ENCODE measurements around the gene B4GALT4.
"Not testable (repeated sequence)": the region's sequence is repeated elsewhere in the genome, so short reads cannot be mapped to it uniquely, and the experiment has no call there.

Gene B4GALT4

GRCh38 chr3:119175872-119176756 is 64.6 kb downstream of the B4GALT4 start:
- no peak overlapping the region for H3K9ac ChIP-seq (ENCODE audit: low read length)
- TF ChIP-seq EZH2phosphoT487 (conservative IDR thresholded peaks at IDR 0.05; ENCODE audit: low read length) = no peak
- TF ChIP-seq, protein P1, sequence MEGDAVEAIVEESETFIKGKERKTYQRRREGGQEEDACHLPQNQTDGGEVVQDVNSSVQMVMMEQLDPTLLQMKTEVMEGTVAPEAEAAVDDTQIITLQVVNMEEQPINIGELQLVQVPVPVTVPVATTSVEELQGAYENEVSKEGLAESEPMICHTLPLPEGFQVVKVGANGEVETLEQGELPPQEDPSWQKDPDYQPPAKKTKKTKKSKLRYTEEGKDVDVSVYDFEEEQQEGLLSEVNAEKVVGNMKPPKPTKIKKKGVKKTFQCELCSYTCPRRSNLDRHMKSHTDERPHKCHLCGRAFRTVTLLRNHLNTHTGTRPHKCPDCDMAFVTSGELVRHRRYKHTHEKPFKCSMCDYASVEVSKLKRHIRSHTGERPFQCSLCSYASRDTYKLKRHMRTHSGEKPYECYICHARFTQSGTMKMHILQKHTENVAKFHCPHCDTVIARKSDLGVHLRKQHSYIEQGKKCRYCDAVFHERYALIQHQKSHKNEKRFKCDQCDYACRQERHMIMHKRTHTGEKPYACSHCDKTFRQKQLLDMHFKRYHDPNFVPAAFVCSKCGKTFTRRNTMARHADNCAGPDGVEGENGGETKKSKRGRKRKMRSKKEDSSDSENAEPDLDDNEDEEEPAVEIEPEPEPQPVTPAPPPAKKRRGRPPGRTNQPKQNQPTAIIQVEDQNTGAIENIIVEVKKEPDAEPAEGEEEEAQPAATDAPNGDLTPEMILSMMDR (IDR thresholded peaks at IDR 0.05; ENCODE audit: insufficient read depth, low read length, poor library complexity, severe bottlenecking) = no peak
- no peaks in the 10 kb centered on the region for H3K79me2 ChIP-seq (ENCODE audit: insufficient read depth, low read length)
- no peaks in the 10 kb centered on the region for H3K9me3 ChIP-seq (ENCODE audit: insufficient read depth, low read length)
- no peak overlapping the region for H2AFZ ChIP-seq (ENCODE audit: low read depth, low read length, severe bottlenecking)
- H4K20me1 ChIP-seq (ENCODE audit: low read depth, low read length) = no peaks in the 10 kb centered on the region
- H3K36me3 ChIP-seq (ENCODE audit: low read length) = no peaks in the 10 kb centered on the region
- H3K4me2 ChIP-seq (ENCODE audit: low read depth, low read length, poor library complexity, severe bottlenecking) = no peak overlapping the region
- no peak overlapping the region for H3K4me3 ChIP-seq (ENCODE audit: insufficient read depth, low read length, poor library complexity, severe bottlenecking)
- no peaks in the 10 kb centered on the region for H3K27me3 ChIP-seq (ENCODE audit: low read length)
- H3K9me2 ChIP-seq (replicated peaks; ENCODE audit: insufficient read depth, low read length) = no peaks in the 10 kb centered on the region
- H3F3A ChIP-seq (ENCODE audit: insufficient read depth) = no peaks in the 10 kb centered on the region
- H3K27ac ChIP-seq (ENCODE audit: low read depth, low read length) = no peak overlapping the region

DNA sequence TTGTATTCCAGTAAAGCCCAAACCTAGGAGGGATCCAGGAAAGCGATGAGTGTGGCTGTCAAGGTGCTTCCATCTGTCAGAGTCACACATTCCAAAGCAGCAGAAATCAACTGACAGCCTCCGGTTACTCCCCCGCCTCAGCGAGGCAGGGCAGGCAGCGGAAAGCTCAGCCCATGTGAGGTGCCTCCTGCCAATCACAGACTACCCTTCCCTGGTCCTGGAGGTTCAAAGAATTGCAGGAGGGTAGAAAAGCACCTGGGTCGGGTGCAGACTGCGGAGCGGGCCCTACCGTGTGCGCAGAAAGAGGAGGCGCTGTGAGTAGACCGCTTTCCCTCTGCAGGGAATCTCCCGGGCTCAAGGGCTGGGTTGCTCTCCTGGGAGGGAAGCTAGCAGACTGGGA is 67.4 kb downstream of the B4GALT4 start, which contains the start of gene UPK1B:
Gene UPK1B, plus strand, starts transcription at position 274 of the 400 bp plus-strand sequence. CDS start 13,144 bp downstream, outside the sequence.
- no peaks in the 10 kb centered on the region for H3K27me3 ChIP-seq (ENCODE audit: low read length)
- H3K4me2 ChIP-seq (ENCODE audit: low read depth, low read length, poor library complexity, severe bottlenecking) = no peak within 1 kb of the TSS
- H3K9ac ChIP-seq (ENCODE audit: low read length) = no peak within 1 kb of the TSS
- no peaks in the 10 kb centered on the region for H3K79me2 ChIP-seq (ENCODE audit: insufficient read depth, low read length)
- H3K9me3 ChIP-seq (ENCODE audit: insufficient read depth, low read length) = no peaks in the 10 kb centered on the region
- no peaks in the 10 kb centered on the region for H4K20me1 ChIP-seq (ENCODE audit: low read depth, low read length)
- H3K9me2 ChIP-seq (replicated peaks; ENCODE audit: insufficient read depth, low read length) = no peaks in the 10 kb centered on the region
- H3K36me3 ChIP-seq (ENCODE audit: low read length) = no peaks in the 10 kb centered on the region
- H3F3A ChIP-seq (ENCODE audit: insufficient read depth) = no peaks in the 10 kb centered on the region
- no peak for TF ChIP-seq EZH2phosphoT487 (conservative IDR thresholded peaks at IDR 0.05; ENCODE audit: low read length)
- TF ChIP-seq, protein P1 (IDR thresholded peaks at IDR 0.05; ENCODE audit: insufficient read depth, low read length, poor library complexity, severe bottlenecking) = no peak
- no peak within 1 kb of the TSS for H3K27ac ChIP-seq (ENCODE audit: low read depth, low read length)
- H2AFZ ChIP-seq (ENCODE audit: low read depth, low read length, severe bottlenecking) = no peak within 1 kb of the TSS
- no peak within 1 kb of the TSS for H3K4me3 ChIP-seq (ENCODE audit: insufficient read depth, low read length, poor library complexity, severe bottlenecking)

DNA sequence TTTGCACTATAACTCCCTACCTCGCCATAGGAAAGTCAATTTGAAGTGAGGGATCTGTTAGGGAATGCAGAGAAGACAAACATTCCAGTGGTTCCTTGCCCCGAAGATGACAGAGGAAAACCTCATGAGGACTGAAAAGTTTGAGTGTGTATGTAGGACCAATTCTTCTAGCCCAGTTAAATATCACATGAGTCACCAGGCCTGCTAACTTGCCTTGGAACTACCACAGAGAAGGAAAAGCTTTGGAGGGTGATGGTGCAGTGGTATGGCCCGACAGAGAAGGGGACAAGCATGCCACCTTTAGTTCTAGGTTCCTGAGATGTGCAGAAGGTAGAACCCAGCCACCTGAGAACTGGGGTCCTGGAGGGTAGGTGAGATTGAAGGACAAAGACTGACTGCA is 69.9 kb downstream of the B4GALT4 start:
- Histone ChIP-seq H4K20me1 (ENCODE audit: low read depth, low read length) (no peaks in the 10 kb centered on the region), H3K27ac (ENCODE audit: low read depth, low read length) (no peak overlapping the region), H3K9ac (ENCODE audit: low read length) (no peak overlapping the region), H3K36me3 (ENCODE audit: low read length) (no peaks in the 10 kb centered on the region), H3K9me3 (ENCODE audit: insufficient read depth, low read length) (no peaks in the 10 kb centered on the region), H2AFZ (ENCODE audit: low read depth, low read length, severe bottlenecking) (no peak overlapping the region), H3K9me2 (replicated peaks; ENCODE audit: insufficient read depth, low read length) (no peaks in the 10 kb centered on the region), H3K79me2 (ENCODE audit: insufficient read depth, low read length) (no peaks in the 10 kb centered on the region), H3K4me2 (ENCODE audit: low read depth, low read length, poor library complexity, severe bottlenecking) (no peak overlapping the region), H3F3A (ENCODE audit: insufficient read depth) (no peaks in the 10 kb centered on the region), H3K4me3 (ENCODE audit: insufficient read depth, low read length, poor library complexity, severe bottlenecking) (no peak overlapping the region), H3K27me3 (ENCODE audit: low read length) (no peaks in the 10 kb centered on the region)
- no peak for TF ChIP-seq EZH2phosphoT487 (conservative IDR thresholded peaks at IDR 0.05; ENCODE audit: low read length)
- TF ChIP-seq, protein P1 (IDR thresholded peaks at IDR 0.05; ENCODE audit: insufficient read depth, low read length, poor library complexity, severe bottlenecking) = no peak

DNA sequence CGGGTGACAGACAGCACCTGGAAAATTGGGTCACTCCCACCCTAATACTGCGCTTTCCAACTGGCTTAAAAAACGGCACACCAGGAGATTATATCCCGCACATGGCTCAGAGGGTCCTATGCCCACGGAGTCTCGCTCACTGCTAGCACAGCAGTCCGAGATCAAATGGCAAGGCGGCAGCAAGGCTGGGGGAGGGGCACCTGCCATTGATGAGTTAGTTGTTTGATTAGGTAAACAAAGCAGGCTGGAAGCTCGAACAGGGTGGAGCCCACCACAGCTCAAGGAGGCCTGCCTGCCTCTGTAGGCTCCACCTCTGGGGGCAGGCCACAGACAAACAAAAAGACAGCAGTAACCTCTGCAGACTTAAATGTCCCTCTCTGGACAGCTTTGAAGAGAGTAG is 75.9 kb downstream of the B4GALT4 start:
- not testable (repeated sequence) for H3K79me2 ChIP-seq (ENCODE audit: insufficient read depth, low read length)

More for the DNA sequence above, 75.9 kb downstream of the B4GALT4 start:
- H3F3A ChIP-seq (ENCODE audit: insufficient read depth); H3K9me3 ChIP-seq (ENCODE audit: insufficient read depth, low read length); H3K27ac ChIP-seq (ENCODE audit: low read depth, low read length); H2AFZ ChIP-seq (ENCODE audit: low read depth, low read length, severe bottlenecking); H3K4me3 ChIP-seq (ENCODE audit: insufficient read depth, low read length, poor library complexity, severe bottlenecking); H3K9me2 ChIP-seq (replicated peaks; ENCODE audit: insufficient read depth, low read length); H3K27me3 ChIP-seq (ENCODE audit: low read length); H3K36me3 ChIP-seq (ENCODE audit: low read length); H3K9ac ChIP-seq (ENCODE audit: low read length); H3K4me2 ChIP-seq (ENCODE audit: low read depth, low read length, poor library complexity, severe bottlenecking); H4K20me1 ChIP-seq (ENCODE audit: low read depth, low read length): not testable (repeated sequence)
